ENCODE measurements around the gene SEC14L5. TPM values are rescaled to one million over a fixed set of nuclear protein-coding genes. Genes with fewer than 3 reads are reported as not detected.

SEC14L5 gene
- total and polyA plus RNA-seq, 2 donors (not counting 3 experiments of a cell fraction or from before 2014, with no cell fraction given), result not detected

GRCh38 chr16:5045499-5046115, 87.5 kb downstream of the SEC14L5 start:
- ChIA-PET POLR2A (no interaction called here), CTCF (no interaction called here)
- Histone ChIP-seq H3K4me2 (ENCODE audit: insufficient read depth, low read length) (no peak overlapping the region), H3K9me1 (replicated peaks; ENCODE audit: control insufficient read depth, extremely low read depth, insufficient read depth, low read length) (no peaks in the 10 kb centered on the region), H3K27me3 (ENCODE audit: control insufficient read depth in 2 of 2, insufficient read depth in 2 of 2, low read length in 2 of 2) (peaks cover 1 to 6% of the 10 kb centered on the region in 2 experiments), H3K36me3 (ENCODE audit: control insufficient read depth in 2 of 2, extremely low read depth in 1 of 2, insufficient read depth in 2 of 2, low read length in 2 of 2) (no peaks in the 10 kb centered on the region), H2AFZ (ENCODE audit: low read depth, low read length) (no peak overlapping the region), H3K4me3 (replicated peaks in 1 of 3; ENCODE audit: insufficient read depth in 1 of 3, low read depth in 1 of 3, low read length in 3 of 3) (no peak overlapping the region), H3K27ac (ENCODE audit: insufficient read depth, low read depth, low read length) (no peak overlapping the region), H3K4me1 (ENCODE audit: control insufficient read depth, extremely low read depth, insufficient read depth, low read length) (no peaks in the 10 kb centered on the region), H4K20me1 (replicated peaks; ENCODE audit: control insufficient read depth, extremely low read depth, insufficient read depth, low read length) (no peaks in the 10 kb centered on the region), H3K9me3 (replicated peaks; ENCODE audit: control insufficient read depth, insufficient read depth, low read length) (no peaks in the 10 kb centered on the region), H3K79me2 (ENCODE audit: control insufficient read depth, insufficient read depth, low read length) (no peaks in the 10 kb centered on the region), H3K9ac (replicated peaks; ENCODE audit: extremely low read depth, insufficient read depth, low read length) (no peak overlapping the region)
- intact Hi-C loops (cut with micrococcal nuclease), result no loop called here
- TF ChIP-seq POLR2AphosphoS5 (IDR thresholded peaks at IDR 0.05; ENCODE audit: insufficient read depth, low read depth, low read length), result no peak
- TF ChIP-seq CTCF (IDR thresholded peaks at IDR 0.05; ENCODE audit: extremely low read depth in 1 of 2, insufficient read depth in 1 of 2, low read depth in 1 of 2, low read length in 2 of 2), result no peak
- TF ChIP-seq GATA2 (IDR thresholded peaks at IDR 0.05; ENCODE audit: insufficient read depth, insufficient read length, low read depth, low read length), result no peak
- TF ChIP-seq MYC (IDR thresholded peaks at IDR 0.05; ENCODE audit: low read depth, low read length), result no peak
- TF ChIP-seq EZH2 (IDR thresholded peaks at IDR 0.05; ENCODE audit: borderline replicate concordance, low read depth, low read length, severe bottlenecking), result no peak
- TF ChIP-seq MAX (IDR thresholded peaks at IDR 0.05; ENCODE audit: insufficient read depth, insufficient read length), result no peak
- no peak for TF ChIP-seq POLR2A (IDR thresholded peaks at IDR 0.05; ENCODE audit: low read depth, low read length)
- TF ChIP-seq JUN (IDR thresholded peaks at IDR 0.05; ENCODE audit: borderline replicate concordance, insufficient read depth, insufficient read length, low read depth), result no peak
- no peak for TF ChIP-seq FOS (IDR thresholded peaks at IDR 0.05; ENCODE audit: borderline replicate concordance, insufficient read depth, low read length)
- BruUV-seq (replicated peaks), result no TSS peak
- dilution Hi-C loops (cut with MboI; ENCODE audit: extremely low pct_ligation_motif_present, low sequenced_read_pairs), result no loop called here
- FAIRE-seq, result no peak
- DNase-seq (ENCODE audit: low read depth, low spot score), result no peak

Measured in endothelial cell of umbilical vein (primary cell).